ENCODE measurements around the gene MIEF2. TPM values are rescaled to one million over a fixed set of nuclear protein-coding genes. Genes with fewer than 3 reads are reported as not detected.

The MIEF2 gene
- total RNA-seq, 1 donor, result 13.2 TPM

DNA sequence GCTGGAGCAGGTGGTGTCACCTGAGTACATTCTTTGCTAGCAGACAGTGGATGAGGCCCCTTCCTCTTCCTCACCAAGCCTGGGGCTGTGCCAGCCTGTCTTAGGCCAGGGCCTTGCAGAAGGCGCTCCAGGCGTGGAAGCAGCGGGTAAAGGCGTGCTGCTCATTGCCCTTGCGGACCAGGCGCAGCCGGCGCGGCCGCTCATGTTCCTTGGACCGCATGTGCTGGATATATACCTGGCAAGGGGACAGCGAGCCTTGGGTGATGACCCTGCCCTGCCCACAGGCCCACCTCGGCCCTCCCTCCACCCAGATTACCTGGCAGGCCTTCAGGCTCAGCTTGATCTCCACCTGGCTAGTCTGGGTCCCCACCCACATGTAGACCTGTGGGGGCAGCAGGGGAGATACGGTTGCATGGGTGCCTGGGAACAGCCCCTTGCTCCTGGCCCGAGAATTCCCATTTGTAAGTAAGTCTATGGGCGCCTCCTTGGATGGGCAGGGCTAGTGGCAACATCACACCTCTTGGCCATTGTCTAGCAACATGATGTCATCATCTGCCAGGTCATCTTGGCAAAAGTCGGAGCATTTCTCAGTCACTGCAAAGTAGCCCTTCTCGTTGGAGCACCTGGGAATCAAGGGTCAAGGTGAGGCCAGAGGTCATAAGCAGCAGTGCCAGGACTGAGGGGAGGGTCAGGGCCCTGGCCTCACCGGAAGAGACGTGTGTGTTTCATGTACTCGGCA, 15.3 kb upstream of the MIEF2 start:
- no peak for DNase-seq (ENCODE audit: low read depth)
- TF ChIP-seq, protein P1, sequence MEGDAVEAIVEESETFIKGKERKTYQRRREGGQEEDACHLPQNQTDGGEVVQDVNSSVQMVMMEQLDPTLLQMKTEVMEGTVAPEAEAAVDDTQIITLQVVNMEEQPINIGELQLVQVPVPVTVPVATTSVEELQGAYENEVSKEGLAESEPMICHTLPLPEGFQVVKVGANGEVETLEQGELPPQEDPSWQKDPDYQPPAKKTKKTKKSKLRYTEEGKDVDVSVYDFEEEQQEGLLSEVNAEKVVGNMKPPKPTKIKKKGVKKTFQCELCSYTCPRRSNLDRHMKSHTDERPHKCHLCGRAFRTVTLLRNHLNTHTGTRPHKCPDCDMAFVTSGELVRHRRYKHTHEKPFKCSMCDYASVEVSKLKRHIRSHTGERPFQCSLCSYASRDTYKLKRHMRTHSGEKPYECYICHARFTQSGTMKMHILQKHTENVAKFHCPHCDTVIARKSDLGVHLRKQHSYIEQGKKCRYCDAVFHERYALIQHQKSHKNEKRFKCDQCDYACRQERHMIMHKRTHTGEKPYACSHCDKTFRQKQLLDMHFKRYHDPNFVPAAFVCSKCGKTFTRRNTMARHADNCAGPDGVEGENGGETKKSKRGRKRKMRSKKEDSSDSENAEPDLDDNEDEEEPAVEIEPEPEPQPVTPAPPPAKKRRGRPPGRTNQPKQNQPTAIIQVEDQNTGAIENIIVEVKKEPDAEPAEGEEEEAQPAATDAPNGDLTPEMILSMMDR (IDR thresholded peaks at IDR 0.05; ENCODE audit: insufficient read depth, low read length), result no peak
- H3K4me3 ChIP-seq (ENCODE audit: low read depth, low read length), result no peak overlapping the region

DNA sequence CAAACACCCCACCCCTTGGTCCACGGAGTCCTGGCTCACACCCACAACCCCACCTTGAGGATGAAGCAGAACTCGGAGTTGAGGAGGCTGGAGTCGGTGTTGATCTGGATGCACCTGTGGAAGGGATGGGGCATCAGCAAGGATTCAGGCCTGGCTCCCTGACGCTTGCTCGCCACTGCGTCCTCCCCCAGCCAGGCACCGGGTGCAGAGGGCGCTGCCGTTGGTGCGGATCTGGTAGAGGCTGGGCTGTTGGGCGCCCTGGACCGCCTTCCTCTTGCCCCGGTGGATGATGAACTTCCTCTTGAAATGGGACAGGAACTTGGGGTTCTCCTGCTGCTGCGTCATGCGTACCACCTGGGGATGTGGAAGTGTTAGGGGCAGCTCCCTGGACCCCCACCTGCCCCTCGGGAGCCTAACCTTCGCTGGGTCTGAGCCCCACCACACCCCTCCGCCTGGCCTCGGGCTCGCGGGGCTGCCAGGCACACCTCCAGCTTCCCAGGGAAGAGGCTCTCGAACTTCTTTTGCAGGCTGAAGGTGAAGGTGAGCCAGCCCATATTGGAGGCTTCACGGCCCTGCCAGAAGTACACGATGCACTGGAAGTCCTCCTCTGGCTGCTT, 14.2 kb upstream of the MIEF2 start:
- no peak for DNase-seq (ENCODE audit: low read depth)
- no peak overlapping the region for H3K4me3 ChIP-seq (ENCODE audit: low read depth, low read length)
- TF ChIP-seq, protein P1 (IDR thresholded peaks at IDR 0.05; ENCODE audit: insufficient read depth, low read length), result no peak

DNA sequence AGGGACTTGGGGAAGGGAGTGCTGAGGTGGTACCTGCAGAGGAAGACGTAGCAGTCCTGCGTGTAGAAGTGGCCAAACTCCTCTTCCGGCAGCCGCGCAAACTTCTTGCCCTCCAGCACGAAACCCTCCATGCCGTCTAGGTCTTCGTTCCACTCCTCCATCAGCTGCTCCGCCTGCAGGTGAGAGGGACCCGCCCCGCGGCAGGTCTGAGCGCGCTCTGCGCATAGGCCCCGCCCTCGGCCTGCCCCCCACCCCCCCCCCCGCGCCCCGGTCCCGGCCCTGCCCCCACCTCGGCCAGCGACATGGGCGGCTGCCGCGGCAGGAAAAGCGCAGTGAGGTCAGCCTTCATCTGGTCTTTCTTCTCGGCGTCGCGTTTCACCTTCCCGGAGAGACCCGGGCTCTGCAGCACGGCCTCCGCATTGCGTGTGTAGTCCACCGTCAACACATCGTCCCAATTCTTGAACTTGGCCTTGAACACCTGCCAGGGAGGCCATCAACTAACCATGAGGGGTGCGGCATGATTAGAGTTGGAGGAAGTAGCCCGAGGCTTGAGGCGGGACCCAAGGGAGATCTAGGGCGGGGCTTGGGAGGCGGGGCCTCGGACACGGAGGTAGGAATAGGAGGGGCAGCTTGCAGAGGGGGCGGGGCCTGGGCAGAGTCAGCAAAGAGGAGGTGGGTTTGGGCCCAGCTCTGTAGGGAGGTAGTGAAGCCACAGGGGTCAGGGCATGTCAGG, 13.4 kb upstream of the MIEF2 start:
- H3K4me3 ChIP-seq (ENCODE audit: low read depth, low read length), result no peak overlapping the region
- peak; percentile 47 for DNase-seq (ENCODE audit: low read depth)
- TF ChIP-seq, protein P1 (IDR thresholded peaks at IDR 0.05; ENCODE audit: insufficient read depth, low read length), result no peak

DNA sequence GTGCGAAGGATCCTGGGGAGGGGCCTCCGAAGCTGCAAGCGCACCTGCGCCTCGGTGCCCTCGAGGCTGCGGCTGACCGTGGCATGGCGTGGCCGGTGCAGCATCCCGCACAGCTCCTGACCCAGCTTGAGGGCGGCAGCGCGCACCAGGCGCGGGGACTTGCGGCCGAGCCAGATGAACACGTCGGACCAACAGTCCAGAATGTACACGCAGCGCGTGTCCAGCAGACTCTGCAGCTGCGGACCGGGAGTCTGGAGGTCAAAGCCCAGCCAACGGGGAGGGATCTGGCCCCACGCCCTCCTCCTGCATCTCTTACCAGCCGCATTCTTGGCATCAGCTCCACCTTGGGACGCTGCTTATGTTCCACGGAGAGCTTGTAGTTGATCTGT, 12.9 kb upstream of the MIEF2 start:
- peak; percentile 39 for DNase-seq (ENCODE audit: low read depth)
- TF ChIP-seq, protein P1 (IDR thresholded peaks at IDR 0.05; ENCODE audit: insufficient read depth, low read length), result no peak
- no peak overlapping the region for H3K4me3 ChIP-seq (ENCODE audit: low read depth, low read length)

DNA sequence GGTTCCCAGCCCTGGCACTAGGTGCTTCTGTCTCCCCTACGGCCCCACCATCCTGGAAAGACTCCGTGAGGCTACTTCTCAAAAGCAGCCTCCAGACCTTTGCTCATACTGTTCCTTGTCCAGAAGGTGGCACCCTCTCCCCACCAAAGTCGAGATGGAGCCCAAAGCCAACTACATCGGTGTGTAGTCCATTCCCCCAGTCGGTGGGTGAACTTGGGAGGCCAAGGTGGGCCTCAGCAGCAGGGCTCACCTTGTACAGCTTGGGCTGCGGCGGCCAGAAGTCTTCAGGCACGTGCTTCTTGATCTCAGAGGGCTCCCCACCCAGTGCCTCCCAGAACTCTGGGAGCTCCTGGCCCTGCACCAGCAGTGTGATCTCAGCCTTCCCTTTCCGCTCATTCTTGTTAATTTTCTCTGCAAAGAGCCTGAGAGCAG, 12.1 kb upstream of the MIEF2 start:
- peak; percentile 79 for DNase-seq (ENCODE audit: low read depth)
- no peak overlapping the region for H3K4me3 ChIP-seq (ENCODE audit: low read depth, low read length)
- TF ChIP-seq, protein P1 (IDR thresholded peaks at IDR 0.05; ENCODE audit: insufficient read depth, low read length), result peak; percentile 74

DNA sequence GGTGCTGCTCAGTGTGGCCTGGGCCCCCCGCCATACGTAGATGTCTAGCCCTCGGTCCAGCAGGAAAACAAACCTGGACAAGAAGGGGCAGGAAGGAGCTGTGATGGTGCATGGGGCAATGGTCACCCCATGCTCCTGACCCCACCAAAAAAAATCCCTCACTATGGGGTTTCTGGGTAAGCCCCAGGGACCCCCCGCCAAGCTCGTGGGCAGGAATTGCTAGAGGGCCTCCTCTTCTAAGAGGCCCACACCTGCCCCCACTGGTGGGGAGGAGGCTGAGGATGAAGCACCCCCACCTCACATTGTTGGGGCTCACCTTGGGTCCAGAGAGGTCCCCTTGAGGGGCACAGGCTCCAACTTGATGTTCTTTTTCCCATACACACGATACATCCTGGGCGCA, 11.7 kb upstream of the MIEF2 start:
- no peak overlapping the region for H3K4me3 ChIP-seq (ENCODE audit: low read depth, low read length)
- DNase-seq (ENCODE audit: low read depth), result no peak
- TF ChIP-seq, protein P1 (IDR thresholded peaks at IDR 0.05; ENCODE audit: insufficient read depth, low read length), result no peak
